HG02678 (cell line): ENCODE measurements around the gene WWOX.

Experiments used
- ATAC-seq: cut with Tn5 transposase; IDR thresholded peaks from one replicate; pipeline ENCODE4 v1.9.1; 2021; ENCODE audit warnings: mild to moderate bottlenecking, moderate library complexity; ENCODE audit not compliant: unreplicated experiment

Gene WWOX

GRCh38 chr16:78869492-78869891 lies 770.0 kb downstream of the WWOX start:
- ATAC-seq: no peak

GRCh38 chr16:78871241-78871640 lies 771.8 kb downstream of the WWOX start:
- no peak for ATAC-seq

GRCh38 chr16:78876671-78877070 lies 777.2 kb downstream of the WWOX start:
- no peak for ATAC-seq

- no peak for ATAC-seq
Observed at GRCh38 chr16:78877114-78877655, 777.7 kb downstream of the WWOX start.

- no peak for ATAC-seq
Observed at GRCh38 chr16:78878570-78878969, 779.1 kb downstream of the WWOX start.

GRCh38 chr16:78879011-78879410 lies 779.6 kb downstream of the WWOX start:
- no peak for ATAC-seq

GRCh38 chr16:78882150-78882549 lies 782.7 kb downstream of the WWOX start:
- no peak for ATAC-seq

- ATAC-seq: no peak
Observed at GRCh38 chr16:78882751-78883150, 783.3 kb downstream of the WWOX start.

GRCh38 chr16:78884204-78884603 lies 784.8 kb downstream of the WWOX start:
- ATAC-seq: no peak

- ATAC-seq: no peak
Observed at GRCh38 chr16:78889346-78889745, 789.9 kb downstream of the WWOX start.

GRCh38 chr16:78890373-78890895 lies 791.0 kb downstream of the WWOX start:
- no peak for ATAC-seq

GRCh38 chr16:78892951-78893733 lies 793.7 kb downstream of the WWOX start:
- ATAC-seq: no peak

- no peak for ATAC-seq
Observed at GRCh38 chr16:78894886-78895285, 795.4 kb downstream of the WWOX start.

GRCh38 chr16:78895681-78896080 lies 796.2 kb downstream of the WWOX start:
- no peak for ATAC-seq

GRCh38 chr16:78896280-78896679 lies 796.8 kb downstream of the WWOX start:
- no peak for ATAC-seq

- ATAC-seq: no peak
Observed at GRCh38 chr16:78897299-78897698, 797.8 kb downstream of the WWOX start.

- ATAC-seq: no peak
Observed at GRCh38 chr16:78900044-78900811, 800.8 kb downstream of the WWOX start.

GRCh38 chr16:78900966-78901365 lies 801.5 kb downstream of the WWOX start:
- no peak for ATAC-seq

GRCh38 chr16:78902321-78902720 lies 802.9 kb downstream of the WWOX start:
- ATAC-seq: no peak

GRCh38 chr16:78903237-78903636 lies 803.8 kb downstream of the WWOX start:
- no peak for ATAC-seq

GRCh38 chr16:78903843-78904242 lies 804.4 kb downstream of the WWOX start:
- ATAC-seq: no peak

GRCh38 chr16:78906135-78906534 lies 806.7 kb downstream of the WWOX start:
- ATAC-seq: no peak
